ENCODE results near the gene MCF2L.

Gene MCF2L

GRCh38 chr13:113048766-113049165 is 79.8 kb downstream of the MCF2L start:
- DNase-seq (ENCODE audit: low read depth, low spot score), result no peak
- no peak for TF ChIP-seq CTCF (IDR thresholded peaks at IDR 0.05; ENCODE audit: insufficient read depth, low read length, missing control alignments)
- CTCF ChIA-PET, result interaction anchor here (2.2 kb wide), 1 partner anchor 14 kb away, joined by 8 read pairs; no protein-coding TSS in a partner anchor
- POLR2A ChIA-PET, result no interaction called here
- no peak overlapping the region for H3K4me3 ChIP-seq (ENCODE audit: low read depth, low read length)

GRCh38 chr13:113049521-113049941 is 80.5 kb downstream of the MCF2L start:
- POLR2A ChIA-PET, result interaction anchor here (0.7 kb wide), 1 partner anchor 14 kb away, joined by 3 read pairs; no protein-coding TSS in a partner anchor
- H3K4me3 ChIP-seq (ENCODE audit: low read depth, low read length), result no peak overlapping the region
- no peak for TF ChIP-seq CTCF (IDR thresholded peaks at IDR 0.05; ENCODE audit: insufficient read depth, low read length, missing control alignments)
- DNase-seq (ENCODE audit: low read depth, low spot score), result no peak
- CTCF ChIA-PET, result interaction anchor here (2.2 kb wide), 1 partner anchor 15 kb away, joined by 8 read pairs; no protein-coding TSS in a partner anchor

GRCh38 chr13:113049981-113050380 is 81.0 kb downstream of the MCF2L start:
- H3K4me3 ChIP-seq (ENCODE audit: low read depth, low read length), result no peak overlapping the region
- ChIA-PET POLR2A (interaction anchor here (0.7 kb wide), 1 partner anchor 14 kb away, joined by 3 read pairs; no protein-coding TSS in a partner anchor), CTCF (interaction anchor here (2.2 kb wide), 1 partner anchor 15 kb away, joined by 8 read pairs; no protein-coding TSS in a partner anchor)
- no peak for TF ChIP-seq CTCF (IDR thresholded peaks at IDR 0.05; ENCODE audit: insufficient read depth, low read length, missing control alignments)
- DNase-seq (ENCODE audit: low read depth, low spot score), result no peak

DNA sequence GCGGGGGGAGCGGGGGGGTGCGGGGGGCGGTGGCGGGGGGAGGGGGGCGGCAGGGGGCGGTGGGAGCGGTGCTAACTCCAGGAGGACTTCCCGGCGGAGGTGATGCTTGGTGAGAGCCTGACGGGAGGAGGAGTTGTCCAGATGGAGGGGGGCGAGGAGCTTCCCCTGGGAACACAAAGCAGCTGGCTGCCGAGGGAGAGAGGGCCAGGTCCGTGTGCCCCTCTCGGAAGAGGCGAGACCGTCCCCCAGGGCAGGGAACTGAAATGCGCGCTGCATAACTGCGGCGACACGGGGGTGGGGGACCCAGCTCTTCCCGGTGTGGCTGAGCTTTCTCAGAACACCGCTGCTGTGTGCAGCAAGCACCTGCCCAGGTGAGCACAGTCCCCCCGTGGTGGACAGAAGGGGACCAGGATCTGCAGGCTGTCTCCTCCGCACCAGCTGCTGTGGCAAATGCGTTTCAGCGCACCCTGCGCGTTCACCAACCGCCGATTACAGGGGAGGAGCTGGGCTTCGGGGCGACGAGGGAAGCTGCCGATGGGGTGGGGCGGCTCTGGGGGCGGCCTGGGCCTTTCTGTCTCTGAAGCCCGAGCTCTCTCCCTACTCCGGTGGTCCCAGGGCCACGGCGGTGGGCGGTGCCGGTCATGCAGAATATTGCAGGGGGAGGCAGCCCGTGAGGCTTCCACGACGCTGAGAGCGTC is 81.9 kb downstream of the MCF2L start:
- H3K4me3 ChIP-seq (ENCODE audit: low read depth, low read length), result no peak overlapping the region
- POLR2A ChIA-PET, result no interaction called here

DNA sequence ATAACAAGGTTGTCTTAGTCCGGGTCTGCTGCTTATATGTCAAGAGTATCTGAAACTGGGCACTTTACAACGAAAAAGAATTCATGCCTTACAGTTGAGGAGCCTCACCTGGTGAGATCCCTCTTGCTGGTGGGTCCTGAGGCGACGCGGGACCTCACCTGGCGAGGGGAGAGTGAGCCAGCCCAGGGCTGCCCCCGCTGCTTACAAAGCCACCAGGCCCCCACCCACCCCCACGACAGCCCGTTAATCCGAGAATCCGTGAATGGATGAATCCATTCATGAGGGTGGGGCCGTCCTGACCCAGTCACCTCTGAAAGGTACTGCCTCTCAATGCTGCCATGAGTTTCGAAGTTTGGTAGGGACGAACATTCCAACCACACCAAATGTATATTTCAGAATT is 82.6 kb downstream of the MCF2L start:
- no peak for DNase-seq (ENCODE audit: low read depth, low spot score)
- H3K4me3 ChIP-seq (ENCODE audit: low read depth, low read length), result no peak overlapping the region

More for the DNA sequence above, 81.9 kb downstream of the MCF2L start:
- DNase-seq (ENCODE audit: low read depth, low spot score), result no peak
- CTCF ChIA-PET, result interaction anchor here (1.0 to 2.2 kb wide), 2 partner anchors 16 to 21 kb away, joined by 3 to 8 read pairs; no protein-coding TSS in a partner anchor
- TF ChIP-seq CTCF (IDR thresholded peaks at IDR 0.05; ENCODE audit: insufficient read depth, low read length, missing control alignments), result no peak

More for the DNA sequence above, 82.6 kb downstream of the MCF2L start:
- ChIA-PET POLR2A (no interaction called here), CTCF (no interaction called here)
- no peak for TF ChIP-seq CTCF (IDR thresholded peaks at IDR 0.05; ENCODE audit: insufficient read depth, low read length, missing control alignments)
